CD14-positive monocyte (primary cell): ENCODE data around the gene AMELX. TPM values are rescaled to one million over a fixed set of nuclear protein-coding genes. Genes with fewer than 3 reads are reported as not detected.
A peak's percentile ranks its signal among the peaks of the same experiment; 100 is the strongest.

Experiments
- DNase-seq, 3 donors: peaks; one replicate each; pipeline ENCODE4 v3.0.0-alpha.2; 2011 to 2022
- H2AFZ ChIP-seq: 2 replicates; pipeline ENCODE4 v1.6.0; 2012; ENCODE audit warnings: mild to moderate bottlenecking, low read depth, low read length, inconsistent platforms; ENCODE audit not compliant: insufficient read depth, poor library complexity, severe bottlenecking
- H3K27ac ChIP-seq, 2 donors: 1 replicate in 1 of 2; 2 replicates in 1 of 2; pipeline ENCODE4 v1.5.1; 2012 to 2013; ENCODE audit warnings: low read length in 2 of 2, control low read depth in 1 of 2, inconsistent platforms in 1 of 2, low read depth in 1 of 2, mild to moderate bottlenecking in 1 of 2
- H3K27me3 ChIP-seq, 2 donors: one replicate each; pipeline versions ENCODE4 v1.6.0 to v1.6.1; 2011 to 2013; ENCODE audit warnings: low read length in 2 of 2; ENCODE audit not compliant: control insufficient read depth in 2 of 2, insufficient read depth in 2 of 2
- H3K36me3 ChIP-seq, 2 donors: replicated peaks in 1 of 2; 1 replicate in 1 of 2; 2 replicates in 1 of 2; pipeline versions ENCODE4 v1.5.1 to v1.6.1; 2012 to 2013; ENCODE audit warnings: low read length in 2 of 2, control low read depth in 1 of 2, inconsistent platforms in 1 of 2, mild to moderate bottlenecking in 1 of 2; ENCODE audit not compliant: insufficient read depth in 2 of 2, control insufficient read depth in 1 of 2
- H3K4me1 ChIP-seq, 2 donors: 1 replicate in 1 of 2; 2 replicates in 1 of 2; pipeline versions ENCODE4 v1.5.1 to v1.6.1; 2012 to 2013; ENCODE audit warnings: low read length in 2 of 2, control low read depth in 1 of 2, inconsistent platforms in 1 of 2, mild to moderate bottlenecking in 1 of 2, moderate library complexity in 1 of 2; ENCODE audit not compliant: insufficient read depth in 2 of 2, control insufficient read depth in 1 of 2
- H3K4me2 ChIP-seq: replicated peaks from 2 replicates; pipeline ENCODE3; 2012; ENCODE audit warnings: low read length, moderate library complexity, mild to moderate bottlenecking; ENCODE audit not compliant: poor library complexity, severe bottlenecking; ENCODE audit errors: extremely low read depth
- H3K4me3 ChIP-seq, 3 experiments: fragments of 200-600 bp in 1 of 3; sonication (generic) in 1 of 3; replicated peaks in 1 of 3; 1 replicate in 2 of 3; 2 replicates in 1 of 3; pipeline ENCODE4 v1.5.1; 2011 to 2013; ENCODE audit warnings: low read length in 3 of 3, mild to moderate bottlenecking in 3 of 3, control low read depth in 2 of 3, low read depth in 2 of 3, inconsistent platforms in 1 of 3, moderate library complexity in 1 of 3
- H3K79me2 ChIP-seq: 2 replicates; pipeline ENCODE4 v1.6.0; 2012; ENCODE audit warnings: mild to moderate bottlenecking, control low read depth, inconsistent platforms, low read length, moderate library complexity; ENCODE audit not compliant: insufficient read depth
- H3K9ac ChIP-seq: 2 replicates; pipeline ENCODE4 v1.6.0; 2017; ENCODE audit warnings: low read length, mild to moderate bottlenecking; ENCODE audit not compliant: insufficient read depth, poor library complexity, severe bottlenecking
- H3K9me3 ChIP-seq, 2 donors: replicated peaks in 1 of 2; 1 replicate in 1 of 2; 2 replicates in 1 of 2; pipeline versions ENCODE4 v1.5.1 to v1.6.1; 2012 to 2013; ENCODE audit warnings: low read length in 2 of 2, control low read depth in 1 of 2; ENCODE audit not compliant: control insufficient read depth in 1 of 2, insufficient read depth in 1 of 2
- H4K20me1 ChIP-seq: 2 replicates; pipeline ENCODE4 v1.6.0; 2012; ENCODE audit warnings: mild to moderate bottlenecking, low read length, control low read depth, moderate library complexity; ENCODE audit not compliant: insufficient read depth
- H3K27ac Mint-ChIP-seq, 7 donors: one replicate each; pipeline ENCODE4 v1.8.0; 2020; ENCODE audit warnings: mild to moderate bottlenecking in 7 of 7, mixed read lengths in 7 of 7, moderate library complexity in 6 of 7, inconsistent platforms in 2 of 7
- H3K27me3 Mint-ChIP-seq, 3 donors: one replicate each; pipeline ENCODE4 v1.8.0; 2021 to 2022; ENCODE audit warnings: low read depth in 3 of 3, mild to moderate bottlenecking in 3 of 3, mixed read lengths in 3 of 3, moderate library complexity in 3 of 3, inconsistent platforms in 1 of 3
- H3K36me3 Mint-ChIP-seq, 2 donors: one replicate each; pipeline ENCODE4 v1.8.0; 2020; ENCODE audit warnings: mixed read lengths in 2 of 2, inconsistent platforms in 1 of 2, mild to moderate bottlenecking in 1 of 2
- H3K4me1 Mint-ChIP-seq: one replicate; pipeline ENCODE4 v1.8.0; 2020; ENCODE audit warnings: mild to moderate bottlenecking, mixed read lengths
- H3K4me3 Mint-ChIP-seq, 2 donors: one replicate each; pipeline ENCODE4 v1.8.0; 2020; ENCODE audit warnings: mild to moderate bottlenecking in 2 of 2, mixed read lengths in 2 of 2, moderate library complexity in 1 of 2
- H3K9me3 Mint-ChIP-seq, 7 donors: one replicate each; pipeline ENCODE4 v1.8.0; 2020 to 2022; ENCODE audit warnings: mixed read lengths in 7 of 7, mild to moderate bottlenecking in 6 of 7, moderate library complexity in 6 of 7, inconsistent platforms in 2 of 7
- CTCF ChIP-seq: fragments of 200-600 bp; IDR thresholded peaks from one replicate; pipeline ENCODE4 v1.8.0; 2022; ENCODE audit warnings: antibody characterized with exemption, mild to moderate bottlenecking
- WGBS: methylation state at CpG from one replicate; pipeline ENCODE4 v1.1.5; 2013; ENCODE audit warnings: missing lambda C conversion rate; ENCODE audit not compliant: insufficient coverage; 5-methylcytosine and 5-hydroxymethylcytosine counted together
- intact Hi-C, 2 donors: fragments of 100-400 bp; cut with micrococcal nuclease; formaldehyde crosslinking; loops; one replicate each; pipeline versions ENCODE4 v1.15.0 to v1.15.1; 2023
- polyA plus RNA-seq, 3 donors: library from polyadenylated mRNA; depleted of rRNA in 1 of 3; unstranded in 2 of 3; stranded (reverse) in 1 of 3; fragments of 300-500 nt in 2 of 3; fragments of >200 nt in 1 of 3; fragmentation: Illumina TruSeq in 2 of 3; gene quantifications; 1 replicate in 2 of 3; 2 replicates in 1 of 3; pipeline ENCODE4 v1.2.3, GENCODE V29; 2012 to 2021

The AMELX gene
- polyA plus RNA-seq, 3 donors: not detected

- H3K36me3 Mint-ChIP-seq: no peaks in the 10 kb centered on the region
- no peak overlapping the region for H3K4me3 Mint-ChIP-seq
- no peak overlapping the region for H3K4me3 ChIP-seq
- no peaks in the 10 kb centered on the region for H4K20me1 ChIP-seq
- no peaks in the 10 kb centered on the region for H3K4me1 ChIP-seq
- H3K9ac ChIP-seq: no peak overlapping the region
- H3K4me2 ChIP-seq: no peak overlapping the region
- WGBS: no CpG with 5 or more reads among the region's 3 CpGs
- no peak for DNase-seq
- TF ChIP-seq CTCF: no peak
- intact Hi-C loops: no loop called here
- H3K79me2 ChIP-seq: no peaks in the 10 kb centered on the region
- H3K27me3 Mint-ChIP-seq: peaks cover 0 to 1% (median 0%) of the 10 kb centered on the region in 3 donors
- no peaks in the 10 kb centered on the region for H3K9me3 ChIP-seq
- H3K36me3 ChIP-seq: no peaks in the 10 kb centered on the region
- H3K27me3 ChIP-seq: no peaks in the 10 kb centered on the region
- H3K9me3 Mint-ChIP-seq: peaks cover 0 to 4% (median 0%) of the 10 kb centered on the region in 7 donors
- H2AFZ ChIP-seq: no peak overlapping the region
- no peaks in the 10 kb centered on the region for H3K4me1 Mint-ChIP-seq
- no peak overlapping the region for H3K27ac ChIP-seq
- no peak overlapping the region for H3K27ac Mint-ChIP-seq
These were observed 23.2 kb upstream of the AMELX start for GRCh38 chrX:11269996-11270395.

DNA sequence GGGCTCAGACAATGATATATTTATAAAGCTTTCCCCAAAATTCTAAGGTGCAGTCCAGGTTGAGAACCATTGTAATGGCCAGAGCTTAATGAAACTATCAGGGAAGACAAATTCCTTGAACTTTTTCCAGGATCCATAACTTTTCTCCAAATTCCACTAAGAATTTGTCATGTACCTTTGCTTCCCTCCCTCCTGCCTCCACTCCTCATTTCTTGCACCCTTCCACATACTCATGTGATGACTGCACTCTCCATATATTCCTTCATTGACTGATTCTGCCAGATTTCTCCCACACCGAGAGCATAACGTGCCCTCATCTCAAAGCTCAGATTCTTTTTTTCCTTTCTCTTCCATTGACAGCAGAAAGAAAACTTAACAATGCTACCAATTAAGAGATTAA is 20.9 kb upstream of the AMELX start:
- no peaks in the 10 kb centered on the region for H3K36me3 ChIP-seq
- no peaks in the 10 kb centered on the region for H4K20me1 ChIP-seq
- Mint-ChIP-seq H3K27ac (peak overlapping the region in 1 of 7 donors; percentile 12), H3K4me1 (no peaks in the 10 kb centered on the region), H3K4me3 (no peak overlapping the region), H3K9me3 (peaks cover 0 to 5% (median 0%) of the 10 kb centered on the region in 7 donors), H3K27me3 (peaks cover 0 to 1% (median 1%) of the 10 kb centered on the region in 3 donors), H3K36me3 (no peaks in the 10 kb centered on the region)
- H2AFZ ChIP-seq: no peak overlapping the region
- no peaks in the 10 kb centered on the region for H3K27me3 ChIP-seq
- WGBS: no CpG with 5 or more reads among the region's 2 CpGs
- TF ChIP-seq CTCF: no peak
- no peaks in the 10 kb centered on the region for H3K79me2 ChIP-seq
- H3K4me3 ChIP-seq: no peak overlapping the region
- no peak overlapping the region for H3K4me2 ChIP-seq
- intact Hi-C loops: no loop called here
- no peaks in the 10 kb centered on the region for H3K9me3 ChIP-seq
- DNase-seq: no peak
- no peaks in the 10 kb centered on the region for H3K4me1 ChIP-seq
- H3K27ac ChIP-seq: no peak overlapping the region
- no peak overlapping the region for H3K9ac ChIP-seq
